Bronchial epithelial cell (primary cell): Measurements from ENCODE around the gene EVI5. TPM values are rescaled to one million over a fixed set of nuclear protein-coding genes. Genes with fewer than 3 reads are reported as not detected.

ENCODE experiments used
- DNase-seq: peaks from one replicate; pipeline ENCODE4 v3.0.0-alpha.2; 2010; ENCODE audit warnings: low read depth
- FAIRE-seq: peaks from 2 replicates; lab custom pipeline; 2011; peaks lifted over from hg19 to GRCh38; lab: Jason Lieb, UNC
- H3K27me3 ChIP-seq: 2 replicates; pipeline ENCODE4 v1.5.1; 2011; ENCODE audit warnings: low read length; ENCODE audit not compliant: control insufficient read depth, insufficient read depth
- H3K36me3 ChIP-seq: 2 replicates; pipeline ENCODE4 v1.5.1; 2011; ENCODE audit warnings: low read length; ENCODE audit not compliant: control insufficient read depth, insufficient read depth
- H3K4me3 ChIP-seq: 2 replicates; pipeline ENCODE4 v1.5.1; 2011; ENCODE audit warnings: mild to moderate bottlenecking, low read depth, low read length, control low read depth
- CTCF ChIP-seq: IDR thresholded peaks from 2 replicates; pipeline ENCODE4 v1.5.1; 2011; ENCODE audit warnings: mild to moderate bottlenecking, moderate library complexity, low read length, control low read depth, inconsistent platforms; ENCODE audit not compliant: insufficient read depth, severe bottlenecking
- total RNA-seq: library from RNA; depleted of rRNA; stranded (reverse); fragments of >200 nt; gene quantifications from 2 replicates; pipeline ENCODE4 v1.2.1, GENCODE V29; 2014

EVI5 gene
- total RNA-seq: 21.1 and 42.2 TPM in 2 replicates

- Histone ChIP-seq H3K36me3 (no peaks in the 10 kb centered on the region), H3K4me3 (peak within 1 kb of the TSS; percentile 91), H3K27me3 (no peaks in the 10 kb centered on the region)
- TF ChIP-seq CTCF: no peak
- DNase-seq (peak; percentile 90), FAIRE-seq (no peak)
These were observed at the start of gene EVI5 for GRCh38 chr1:92784639-92785500. Gene EVI5, minus strand, starts transcription at chr1:92785108. Its CDS starts 48,562 bp downstream, at chr1:92736546.

- DNase-seq (no peak), FAIRE-seq (no peak)
- H3K36me3 ChIP-seq: peaks cover 21% of the 10 kb centered on the region
These were observed 49.7 kb upstream of the EVI5 start for GRCh38 chr1:92834617-92835016.

GRCh38 chr1:92833840-92834239 lies 48.9 kb upstream of the EVI5 start:
- Histone ChIP-seq H3K36me3 (peaks cover 19% of the 10 kb centered on the region), H3K4me3 (peak overlapping the region; percentile 16), H3K27me3 (no peaks in the 10 kb centered on the region)
- FAIRE-seq: no peak
- no peak for TF ChIP-seq CTCF
- DNase-seq: no peak

More at GRCh38 chr1:92834617-92835016, 49.7 kb upstream of the EVI5 start:
- Histone ChIP-seq H3K27me3 (no peaks in the 10 kb centered on the region), H3K4me3 (no peak overlapping the region)
- no peak for TF ChIP-seq CTCF

- DNase-seq (no peak), FAIRE-seq (no peak)
- H3K36me3 ChIP-seq: peaks cover 15% of the 10 kb centered on the region
- no peaks in the 10 kb centered on the region for H3K27me3 ChIP-seq
- peak overlapping the region; percentile 100 for H3K4me3 ChIP-seq
- no peak for TF ChIP-seq CTCF
These were observed 47.7 kb upstream of the EVI5 start for GRCh38 chr1:92832537-92833114.

GRCh38 chr1:92831762-92832536 lies 47.0 kb upstream of the EVI5 start, which contains the start of gene RPL5:
Gene RPL5, plus strand, starts transcription at chr1:92832040. Its CDS starts 75 bp downstream, at chr1:92832115.
- FAIRE-seq: no peak
- H3K36me3 ChIP-seq: peaks cover 12% of the 10 kb centered on the region
- peak; percentile 98 for TF ChIP-seq CTCF
- peak within 1 kb of the TSS; percentile 100 for H3K4me3 ChIP-seq
- no peaks in the 10 kb centered on the region for H3K27me3 ChIP-seq
- peak; percentile 94 for DNase-seq
